HG02884 (cell line): ENCODE measurements around the gene CFAP20DC.
"Not testable (repeated sequence)": the region's sequence is repeated elsewhere in the genome, so short reads cannot be mapped to it uniquely, and the experiment has no call there.

Experiments
- ATAC-seq: cut with Tn5 transposase; IDR thresholded peaks from one replicate; pipeline ENCODE4 v1.9.1; 2021; ENCODE audit warnings: mild to moderate bottlenecking, moderate library complexity; ENCODE audit not compliant: unreplicated experiment

The CFAP20DC gene

DNA sequence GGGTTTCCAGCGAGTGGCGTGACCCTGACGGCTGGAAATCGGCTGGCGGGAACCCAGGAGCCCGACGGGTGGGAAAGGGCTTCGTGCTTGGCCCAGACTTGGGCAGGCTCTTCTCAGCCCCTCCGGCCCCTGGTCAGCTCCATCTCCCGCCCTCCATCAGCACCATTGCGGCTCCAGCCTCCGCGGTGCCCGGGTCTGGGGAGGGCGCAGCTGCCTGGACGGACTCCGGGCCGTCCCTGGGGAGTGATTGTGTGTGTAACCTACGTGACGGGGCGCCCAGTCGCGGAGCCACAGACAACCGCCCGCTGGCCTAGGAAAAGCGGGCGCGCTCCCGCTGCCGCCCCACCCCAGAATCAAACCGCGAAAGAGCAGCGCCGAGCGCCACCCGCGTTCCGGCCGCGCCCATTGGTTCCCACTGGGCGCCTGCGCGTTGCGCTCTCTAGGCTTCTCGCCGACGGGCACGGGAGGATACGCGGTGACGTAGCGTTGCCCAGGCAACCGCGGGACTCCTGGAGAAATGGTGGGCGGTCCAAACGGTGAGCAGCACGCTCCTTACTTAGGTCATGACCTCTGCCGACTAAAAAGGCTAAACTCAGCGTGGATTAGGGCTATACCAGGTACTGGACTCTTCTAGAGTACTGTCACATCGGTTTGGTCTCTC, at the start of gene CFAP20DC:
TSS of gene CFAP20DC (minus strand) at position 355 of the 661 bp plus-strand sequence. CDS start 394 bp downstream, outside the sequence.
- ATAC-seq, result peak; percentile 99

- ATAC-seq, result not testable (repeated sequence)
Observed at GRCh38 chr3:59098516-59098915, 48.7 kb upstream of the CFAP20DC start.

DNA sequence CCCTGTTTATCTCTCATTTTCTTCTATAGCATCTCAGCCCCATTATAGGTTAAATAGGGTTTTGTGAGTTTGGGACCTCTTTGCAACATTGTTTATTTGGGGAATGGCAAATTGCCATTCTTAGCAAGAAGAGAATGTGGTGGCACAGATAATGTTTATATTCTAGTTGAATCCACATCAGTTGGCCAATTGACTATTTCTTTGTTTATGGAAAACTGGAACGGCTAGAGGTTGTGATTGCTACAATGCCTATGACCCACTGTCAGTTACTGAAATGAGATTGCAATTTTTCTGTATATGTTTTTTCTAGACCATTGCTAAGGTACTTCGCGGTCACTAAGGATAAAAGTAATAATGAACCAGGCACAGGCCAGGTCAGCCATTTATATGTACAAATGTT, 44.6 kb upstream of the CFAP20DC start:
- no peak for ATAC-seq

GRCh38 chr3:59093521-59093920, 43.7 kb upstream of the CFAP20DC start:
- no peak for ATAC-seq

- ATAC-seq, result no peak
Observed at GRCh38 chr3:59088761-59089160, 38.9 kb upstream of the CFAP20DC start.

- no peak for ATAC-seq
Observed at GRCh38 chr3:59085976-59086375, 36.2 kb upstream of the CFAP20DC start.

DNA sequence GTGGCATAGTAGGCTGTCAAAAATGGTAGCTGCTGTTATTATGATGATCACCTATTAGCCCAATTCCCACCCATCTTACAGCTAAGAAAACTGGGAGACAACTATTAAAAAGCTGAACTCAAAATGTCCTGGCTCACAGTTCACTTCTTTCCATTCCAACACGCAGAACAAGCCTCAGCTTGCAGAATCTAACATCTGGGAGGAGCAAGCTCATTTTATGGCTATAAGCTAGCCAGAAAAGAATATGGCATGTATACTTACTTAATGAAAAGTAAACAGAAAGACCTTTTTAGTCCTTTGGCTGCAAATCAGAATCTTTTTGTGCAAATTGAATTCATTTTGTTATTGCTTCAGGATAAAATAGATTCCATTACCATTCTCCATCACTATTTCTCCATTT, 34.8 kb upstream of the CFAP20DC start:
- ATAC-seq, result no peak

- no peak for ATAC-seq
Observed at GRCh38 chr3:59082106-59082505, 32.3 kb upstream of the CFAP20DC start.

GRCh38 chr3:59081071-59081470, 31.2 kb upstream of the CFAP20DC start:
- ATAC-seq, result no peak

DNA sequence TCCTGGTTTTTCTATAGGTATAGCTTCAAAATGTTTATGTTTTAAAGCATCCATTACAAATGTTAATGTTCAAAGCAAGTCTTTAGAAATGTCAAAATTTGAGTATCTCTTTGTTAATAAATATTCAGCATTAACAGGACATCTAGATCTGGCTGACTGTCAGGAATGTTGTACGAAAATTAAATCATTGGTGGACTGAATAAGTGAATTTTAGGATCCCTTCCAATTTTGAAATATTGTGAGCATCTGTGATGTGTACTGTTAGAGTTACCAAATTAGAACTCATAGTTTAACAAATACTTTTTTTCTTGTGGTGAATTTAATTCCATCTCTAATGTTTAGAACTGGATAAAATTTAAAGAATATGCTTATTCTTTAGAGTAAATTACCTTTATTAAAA, 30.1 kb upstream of the CFAP20DC start:
- ATAC-seq, result no peak

DNA sequence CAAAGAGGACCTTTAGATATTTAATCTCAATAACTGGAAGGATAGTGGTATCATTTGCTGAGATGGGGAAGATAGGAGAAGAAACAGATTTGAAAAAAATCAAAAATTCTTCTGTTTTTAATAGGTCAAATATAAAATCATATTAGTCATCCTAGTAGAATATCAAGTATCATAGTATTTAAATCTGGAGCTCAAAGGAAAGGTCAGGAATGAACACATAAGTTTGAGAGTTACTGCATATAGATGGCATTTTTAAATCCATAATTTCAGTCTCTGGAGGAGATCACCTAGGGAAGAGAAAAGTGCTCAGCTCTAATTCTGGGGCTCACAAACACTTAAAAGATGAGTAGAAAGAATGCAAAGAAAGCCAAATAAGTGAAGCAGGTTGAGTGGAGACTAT, 24.9 kb upstream of the CFAP20DC start:
- no peak for ATAC-seq

GRCh38 chr3:59072681-59073080, 22.9 kb upstream of the CFAP20DC start:
- ATAC-seq, result no peak

DNA sequence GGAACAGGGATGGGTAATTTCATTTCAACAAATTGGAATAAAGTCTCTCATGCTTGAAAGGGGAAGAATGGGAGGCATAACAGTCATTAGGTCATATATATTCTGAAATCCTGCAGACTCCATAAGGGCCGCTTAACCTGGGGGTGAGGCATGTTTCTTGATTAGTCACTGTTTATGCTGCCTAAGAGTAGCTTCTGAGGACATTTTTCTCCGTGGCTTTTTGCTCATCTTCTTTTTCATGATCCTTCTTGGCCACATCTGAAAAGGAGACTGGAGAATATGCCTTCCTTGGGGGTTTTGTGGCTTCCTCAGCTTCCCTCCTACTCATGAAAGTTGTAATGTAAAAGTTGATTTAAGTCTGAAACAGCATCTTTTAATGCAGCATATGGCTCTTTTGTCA, 20.0 kb upstream of the CFAP20DC start:
- ATAC-seq, result no peak

DNA sequence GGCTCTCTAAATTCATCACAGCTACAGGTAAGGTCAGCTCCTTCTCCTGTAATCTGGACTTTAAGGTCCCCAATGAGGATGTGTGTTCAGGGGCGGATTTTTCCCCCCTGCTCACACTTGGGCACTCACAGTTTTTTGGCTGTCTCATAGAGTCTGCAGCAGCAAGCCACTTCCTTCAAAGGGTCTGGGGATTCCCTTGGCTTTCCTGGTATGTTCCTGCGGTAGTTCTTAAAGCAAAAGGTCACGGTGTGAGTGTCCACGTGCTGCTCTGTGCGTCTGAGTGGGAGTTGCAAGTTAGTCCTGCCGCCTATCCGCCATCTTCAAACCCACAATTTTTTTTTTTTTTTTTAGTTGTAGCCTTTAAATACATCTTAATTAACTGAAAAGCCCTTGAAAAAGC, 15.4 kb upstream of the CFAP20DC start:
- ATAC-seq, result no peak

DNA sequence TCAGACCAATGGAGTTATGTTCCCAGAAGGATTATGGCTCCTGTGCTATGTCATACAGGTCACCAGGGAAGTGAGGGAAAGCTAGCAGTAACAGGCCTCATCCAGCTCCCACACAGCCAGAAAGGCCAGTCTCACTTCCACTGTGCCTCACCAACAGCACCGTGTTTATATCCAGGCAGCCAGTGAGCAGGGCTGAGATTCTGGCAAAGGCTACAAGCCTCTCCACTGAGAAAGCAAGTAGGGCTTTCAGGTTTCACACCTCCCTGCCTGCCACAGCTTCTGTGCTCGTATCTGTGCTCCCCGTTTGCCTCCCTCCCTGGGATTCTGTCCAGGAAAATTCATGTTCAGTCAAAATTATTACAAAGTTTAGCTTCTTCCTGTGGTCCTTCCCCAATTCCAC, 14.9 kb upstream of the CFAP20DC start:
- ATAC-seq, result no peak

GRCh38 chr3:59064276-59064675, 14.5 kb upstream of the CFAP20DC start:
- no peak for ATAC-seq

- no peak for ATAC-seq
Observed at GRCh38 chr3:59056706-59057105, 6.9 kb upstream of the CFAP20DC start.

DNA sequence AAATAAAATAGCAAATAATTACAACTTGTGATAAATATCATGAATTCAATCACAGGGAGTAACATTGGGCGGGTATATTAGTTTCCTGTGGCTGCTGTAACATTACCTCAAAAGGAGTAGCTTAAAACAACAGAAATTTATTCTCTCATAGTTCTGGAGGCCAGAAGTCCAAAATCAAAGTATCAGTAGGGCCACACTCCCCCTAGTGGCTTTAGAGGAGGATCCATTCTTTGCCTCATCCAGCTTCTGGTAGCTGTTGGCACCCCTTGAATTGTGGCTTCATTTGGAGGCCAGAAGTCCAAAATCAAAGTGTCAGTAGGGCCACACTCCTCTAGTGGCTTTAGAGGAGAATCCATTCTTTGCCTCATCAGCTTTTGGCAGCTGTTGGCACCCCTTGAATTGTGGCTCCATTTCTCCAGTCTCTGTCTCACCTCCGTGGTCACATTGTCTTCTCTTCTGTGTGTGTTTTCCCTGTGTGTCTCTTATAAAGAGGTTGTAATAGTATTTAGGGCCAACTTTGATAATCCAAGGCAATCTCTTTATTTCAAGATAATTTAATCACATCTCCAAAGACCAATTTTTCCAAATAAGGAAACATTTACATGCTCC, 3.1 kb upstream of the CFAP20DC start:
- no peak for ATAC-seq

DNA sequence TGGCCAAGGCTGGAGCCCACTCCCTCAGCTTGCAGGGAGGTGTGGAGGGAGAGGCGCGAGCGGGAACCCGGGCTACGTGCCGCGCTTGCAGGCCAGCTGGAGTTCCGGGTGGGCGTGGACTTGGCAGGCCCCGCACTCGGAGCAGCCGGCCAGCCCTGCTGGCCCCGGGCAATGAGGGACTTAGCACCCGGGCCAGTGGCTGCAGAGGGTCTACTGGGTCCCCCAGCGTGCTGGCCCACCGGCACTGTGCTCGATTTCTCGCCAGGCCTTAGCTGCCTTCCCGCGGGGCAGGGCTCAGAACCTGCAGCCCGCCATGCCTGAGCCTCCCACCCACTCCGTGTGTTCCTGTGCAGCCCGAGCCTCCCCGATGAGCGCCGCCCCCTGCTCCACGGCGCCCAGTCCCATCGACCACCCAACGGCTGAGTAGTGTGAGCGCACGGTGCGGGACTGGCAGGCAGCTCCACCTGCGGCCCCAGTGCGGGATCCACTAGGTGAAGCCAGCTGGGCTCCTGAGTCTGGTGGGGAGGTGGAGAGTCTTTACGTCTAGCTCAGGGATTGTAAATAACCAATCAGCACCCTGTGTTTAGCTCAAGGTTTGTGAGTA, 1.1 kb upstream of the CFAP20DC start:
- not testable (repeated sequence) for ATAC-seq

- no peak for ATAC-seq
Observed at GRCh38 chr3:59046839-59047238, 3.0 kb downstream of the CFAP20DC start.

DNA sequence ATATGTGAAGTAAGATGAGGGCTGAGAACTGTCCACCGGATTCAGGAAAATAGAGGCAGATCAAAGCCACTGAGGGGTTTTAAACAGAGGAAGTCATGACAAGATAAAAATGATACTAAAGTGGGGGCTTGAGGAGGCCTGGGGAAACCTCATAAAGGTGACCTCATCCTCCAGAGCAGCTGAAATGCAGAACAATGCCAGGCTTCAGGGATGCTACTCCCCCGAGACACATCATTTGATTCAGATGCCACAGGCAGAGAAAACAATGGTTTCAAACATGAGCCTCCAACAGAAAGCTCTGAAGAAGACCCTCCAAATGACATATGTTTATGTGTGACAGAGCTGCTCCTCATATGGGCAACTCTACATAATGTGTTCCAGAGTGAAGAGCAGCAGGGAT, 6.4 kb downstream of the CFAP20DC start:
- ATAC-seq, result no peak

GRCh38 chr3:59040902-59041301, 8.9 kb downstream of the CFAP20DC start:
- no peak for ATAC-seq
